ENCODE measurements around the gene SARDH. TPM values are rescaled to one million over a fixed set of nuclear protein-coding genes. Genes with fewer than 3 reads are reported as not detected.
"Not testable (repeated sequence)": the region's sequence is repeated elsewhere in the genome, so short reads cannot be mapped to it uniquely, and the experiment has no call there.

The SARDH gene
- total RNA-seq, 1 donor from 2014 or later: 1.3 TPM

- H3K4me3 ChIP-seq: no peak overlapping the region
- no peaks in the 10 kb centered on the region for H3K36me3 ChIP-seq
- intact Hi-C loops (cut with DNase I): no loop called here
- no peaks in the 10 kb centered on the region for H3K4me1 ChIP-seq
- H3K27me3 ChIP-seq: no peaks in the 10 kb centered on the region
- no peak for TF ChIP-seq CTCF (IDR thresholded peaks at IDR 0.05)
- H3K27ac ChIP-seq: no peak overlapping the region
- H3K9me3 ChIP-seq: no peaks in the 10 kb centered on the region
- DNase-seq (ENCODE audit: low spot score in 2 of 2): no peak
Measured at GRCh38 chr9:133680250-133680975, 57.7 kb downstream of the SARDH start.

- Histone ChIP-seq H3K4me1 (no peaks in the 10 kb centered on the region), H3K36me3 (no peaks in the 10 kb centered on the region), H3K4me3 (no peak overlapping the region), H3K9me3 (no peaks in the 10 kb centered on the region), H3K27ac (no peak overlapping the region), H3K27me3 (no peaks in the 10 kb centered on the region)
- intact Hi-C loops (cut with DNase I): no loop called here
- no peak for DNase-seq (ENCODE audit: low spot score in 2 of 2)
- TF ChIP-seq CTCF (IDR thresholded peaks at IDR 0.05): no peak
Measured at GRCh38 chr9:133679466-133680061, 58.6 kb downstream of the SARDH start.

GRCh38 chr9:133679056-133679455 is 59.1 kb downstream of the SARDH start:
- H3K9me3 ChIP-seq: no peaks in the 10 kb centered on the region
- H3K4me3 ChIP-seq: no peak overlapping the region
- no peak for DNase-seq (ENCODE audit: low spot score in 2 of 2)
- TF ChIP-seq CTCF (IDR thresholded peaks at IDR 0.05): no peak
- intact Hi-C loops (cut with DNase I): no loop called here
- H3K36me3 ChIP-seq: no peaks in the 10 kb centered on the region
- H3K4me1 ChIP-seq: no peaks in the 10 kb centered on the region
- H3K27ac ChIP-seq: no peak overlapping the region
- no peaks in the 10 kb centered on the region for H3K27me3 ChIP-seq

- Histone ChIP-seq H3K9me3 (no peaks in the 10 kb centered on the region), H3K27me3 (no peaks in the 10 kb centered on the region), H3K4me3 (no peak overlapping the region), H3K27ac (no peak overlapping the region), H3K36me3 (no peaks in the 10 kb centered on the region), H3K4me1 (no peaks in the 10 kb centered on the region)
- TF ChIP-seq CTCF (IDR thresholded peaks at IDR 0.05): no peak
- no peak for DNase-seq (ENCODE audit: low spot score in 2 of 2)
- intact Hi-C loops (cut with DNase I): no loop called here
Measured at GRCh38 chr9:133677126-133678010, 60.8 kb downstream of the SARDH start.

- Histone ChIP-seq H3K4me1 (no peaks in the 10 kb centered on the region), H3K27ac (no peak overlapping the region), H3K9me3 (no peaks in the 10 kb centered on the region), H3K27me3 (no peaks in the 10 kb centered on the region), H3K36me3 (no peaks in the 10 kb centered on the region), H3K4me3 (no peak overlapping the region)
- TF ChIP-seq CTCF (IDR thresholded peaks at IDR 0.05): no peak
- intact Hi-C loops (cut with DNase I): no loop called here
- no peak for DNase-seq (ENCODE audit: low spot score in 2 of 2)
Measured at GRCh38 chr9:133676450-133676849, 61.7 kb downstream of the SARDH start.

GRCh38 chr9:133675796-133676195 is 62.4 kb downstream of the SARDH start:
- H3K27me3 ChIP-seq; H3K27ac ChIP-seq; H3K9me3 ChIP-seq; H3K36me3 ChIP-seq; H3K4me3 ChIP-seq; DNase-seq (ENCODE audit: low spot score in 2 of 2); H3K4me1 ChIP-seq; intact Hi-C loops (cut with DNase I): not testable (repeated sequence)

Measured in ascending aorta (tissue), 2 donors.